UCSD-AML1 (cell line): ENCODE measurements around the gene FAM228B.
"Not testable (repeated sequence)": the region's sequence is repeated elsewhere in the genome, so short reads cannot be mapped to it uniquely, and the experiment has no call there.

Experiments
- DNase-seq: peaks from one replicate; lab custom pipeline; 2025; ENCODE audit not compliant: unreplicated experiment; lab: John Stamatoyannopoulos, UW

Gene FAM228B

DNA sequence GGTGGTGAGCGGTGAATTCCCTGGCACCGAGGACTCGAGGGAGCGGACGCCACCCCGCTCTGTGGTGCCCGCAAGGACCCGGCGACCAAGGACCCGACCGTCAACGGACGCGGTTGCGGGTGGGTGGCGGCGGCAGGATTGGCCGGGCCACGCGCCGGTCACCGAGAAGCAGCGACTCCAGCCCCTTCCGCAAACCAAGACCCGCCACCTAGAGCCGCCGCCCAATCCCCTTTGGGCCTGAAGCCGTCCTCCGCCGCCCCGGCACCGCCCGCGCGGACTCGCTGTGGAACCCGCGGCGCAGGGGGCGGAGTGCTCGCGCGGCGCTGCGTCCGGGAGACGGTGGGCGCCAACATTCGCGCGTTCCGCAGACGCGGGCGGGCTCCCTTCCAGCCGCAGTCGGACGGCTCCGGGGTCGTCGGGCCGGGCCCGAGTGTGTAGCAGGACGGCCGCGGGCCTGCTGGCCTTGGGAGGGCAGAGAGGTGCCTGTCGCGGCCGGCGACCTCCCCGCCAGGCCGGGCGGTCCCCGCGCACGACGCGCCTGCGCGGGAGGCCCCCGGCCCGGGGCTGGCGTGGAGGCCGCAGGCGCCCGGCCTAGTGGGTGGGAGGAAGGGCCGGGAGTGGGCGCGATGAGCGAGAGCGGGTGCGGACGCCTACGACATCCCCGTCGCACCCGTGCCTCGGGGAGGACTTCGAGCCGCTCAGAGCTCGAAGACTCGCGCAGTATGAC is at the start of gene FAM228B, which contains the start of gene PFN4:
FAM228B (plus strand) TSS at position 275 of the 727 bp plus-strand sequence. CDS start 893 bp downstream, outside the sequence.
PFN4 (minus strand) TSS at position 140 of the 727 bp plus-strand sequence. CDS start 799 bp downstream, outside the sequence.
- peak; percentile 87 for DNase-seq

DNA sequence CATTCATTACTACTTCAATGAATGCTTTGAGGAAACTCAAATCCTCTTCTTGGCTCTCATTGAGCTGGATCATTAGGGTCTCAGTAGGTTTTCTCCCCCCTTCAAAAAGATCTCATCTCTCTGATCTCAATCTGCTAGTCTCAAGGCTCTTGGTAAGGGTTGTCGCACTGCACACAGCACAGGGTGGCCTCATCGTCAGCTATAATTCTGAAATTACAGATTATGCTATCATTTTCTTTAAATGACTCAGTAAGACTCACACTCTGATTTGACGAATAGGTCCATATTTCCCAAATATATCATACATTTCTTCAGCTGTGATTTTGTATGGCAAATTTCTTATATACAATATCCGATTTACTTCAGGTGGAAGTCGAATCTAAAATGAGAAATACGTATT is 49.5 kb upstream of the FAM228B start:
- DNase-seq = no peak

DNA sequence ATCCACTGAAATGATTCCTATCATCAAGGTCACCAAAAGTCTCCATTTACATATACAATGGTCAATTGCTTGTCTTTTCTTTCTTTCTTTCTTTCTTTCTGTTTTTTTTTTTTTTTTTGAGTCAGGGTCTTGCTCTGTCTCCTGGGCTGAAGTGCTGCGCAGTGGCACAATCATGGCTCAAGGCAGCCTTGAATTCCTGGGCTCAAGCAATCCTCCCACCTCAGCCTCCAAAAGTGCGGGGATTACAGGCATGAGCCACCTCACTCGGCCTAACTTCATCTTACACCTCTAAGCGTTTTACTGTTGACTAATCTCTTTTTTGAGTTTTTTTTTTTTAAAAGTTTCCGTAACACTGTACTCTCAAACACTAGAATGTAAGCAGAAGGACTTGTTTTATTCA is 48.0 kb upstream of the FAM228B start:
- DNase-seq = no peak

DNA sequence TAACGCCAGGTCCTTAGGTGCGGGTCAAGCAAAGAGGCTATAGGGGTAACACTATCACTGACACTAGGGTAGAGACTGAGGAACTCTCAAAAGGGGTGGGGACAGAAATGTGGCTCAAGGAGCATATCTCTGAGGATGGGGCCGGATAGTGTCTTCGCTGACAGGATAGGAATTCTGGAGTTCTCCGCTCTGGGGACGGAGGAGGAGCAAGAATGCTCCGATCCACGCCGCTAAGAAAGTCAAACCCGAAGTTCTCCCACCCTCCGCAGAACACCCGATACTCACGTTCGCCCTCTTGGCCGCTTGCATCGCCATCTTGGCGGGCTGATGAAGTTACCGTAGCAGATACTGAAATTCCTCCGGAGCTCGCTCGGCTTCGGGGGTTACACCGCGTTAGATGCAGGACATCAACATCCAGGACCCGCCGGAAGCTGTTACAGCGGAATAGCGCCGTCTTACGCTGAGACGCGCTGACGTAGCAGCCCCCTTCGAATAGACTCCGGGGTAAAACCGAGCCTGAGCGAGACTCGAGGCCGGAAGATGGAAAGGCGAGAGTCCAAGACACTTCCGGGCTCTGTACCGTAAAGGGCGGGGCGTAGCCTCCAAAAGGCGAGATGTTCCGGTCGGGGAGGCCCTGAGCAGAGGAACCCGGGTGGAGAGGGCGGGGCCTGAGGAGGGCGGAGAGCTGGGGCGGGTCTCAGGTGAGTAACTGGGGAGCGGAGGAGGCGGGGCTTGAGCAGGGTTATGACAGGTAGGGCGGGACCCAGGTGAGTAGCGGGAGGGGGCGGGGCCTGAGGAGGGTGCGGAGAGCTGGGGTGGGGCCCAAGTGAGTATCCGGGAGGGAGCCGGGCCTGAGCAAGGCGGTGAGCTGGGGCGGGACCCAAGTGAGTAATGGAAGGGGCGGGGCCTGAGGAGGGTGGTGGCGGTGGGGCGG is 47.1 kb upstream of the FAM228B start, which contains the start of gene SF3B6:
SF3B6 (minus strand) TSS at position 412 of the 934 bp plus-strand sequence; CDS start at position 315, 97 bp downstream.
- DNase-seq = peak; percentile 100

DNA sequence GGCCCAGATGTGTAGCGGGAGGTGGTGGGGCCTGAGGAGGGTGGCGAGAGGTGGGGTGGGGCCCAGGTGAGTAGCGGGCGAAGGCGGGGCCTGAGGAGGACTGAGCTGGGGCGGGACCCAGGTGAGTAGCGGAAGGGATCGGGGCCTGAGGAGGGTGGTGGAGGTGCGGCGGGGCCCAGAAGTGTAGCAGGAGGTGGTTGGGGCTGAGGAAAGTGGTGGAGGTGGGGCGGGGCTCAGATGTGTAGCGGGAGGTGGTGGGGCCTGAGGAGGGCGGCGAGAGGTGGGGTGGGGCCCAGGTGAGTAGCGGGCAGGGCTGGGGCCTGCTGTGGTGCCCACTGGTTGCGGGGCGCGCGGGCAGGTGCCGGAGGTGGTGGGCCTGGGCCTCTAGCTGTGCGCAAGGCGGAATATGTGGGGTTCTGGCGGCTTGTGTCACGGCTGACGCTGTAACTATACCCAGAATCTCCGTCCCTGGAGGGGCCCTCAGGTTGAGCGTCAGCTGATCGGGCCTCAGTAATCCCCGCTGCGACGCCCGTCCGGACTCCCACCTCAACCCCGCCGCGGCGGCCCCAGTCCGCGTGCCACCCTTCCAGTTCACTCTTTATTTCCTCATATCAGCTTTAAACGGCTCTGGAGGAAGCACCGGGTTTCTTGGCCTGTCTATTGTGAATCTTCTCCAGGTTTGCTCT is 46.3 kb upstream of the FAM228B start:
- no peak for DNase-seq

DNA sequence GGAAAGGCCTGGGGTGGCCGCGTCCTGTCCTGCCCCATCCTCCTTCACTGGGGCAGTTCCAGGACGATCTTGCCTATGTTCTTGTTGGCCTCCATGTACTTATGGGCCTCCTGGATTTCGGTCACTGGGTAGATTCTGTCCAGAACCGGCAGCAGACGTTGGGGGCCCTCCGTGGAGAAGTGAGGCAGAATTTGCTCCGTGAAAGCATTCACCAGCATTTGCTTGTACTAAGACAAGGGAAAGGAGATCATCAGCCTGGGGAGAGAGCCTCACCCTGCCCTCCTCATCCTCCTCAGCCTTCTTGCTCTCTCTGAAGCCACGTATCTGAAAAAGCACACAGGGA is 45.8 kb upstream of the FAM228B start:
- DNase-seq = no peak

DNA sequence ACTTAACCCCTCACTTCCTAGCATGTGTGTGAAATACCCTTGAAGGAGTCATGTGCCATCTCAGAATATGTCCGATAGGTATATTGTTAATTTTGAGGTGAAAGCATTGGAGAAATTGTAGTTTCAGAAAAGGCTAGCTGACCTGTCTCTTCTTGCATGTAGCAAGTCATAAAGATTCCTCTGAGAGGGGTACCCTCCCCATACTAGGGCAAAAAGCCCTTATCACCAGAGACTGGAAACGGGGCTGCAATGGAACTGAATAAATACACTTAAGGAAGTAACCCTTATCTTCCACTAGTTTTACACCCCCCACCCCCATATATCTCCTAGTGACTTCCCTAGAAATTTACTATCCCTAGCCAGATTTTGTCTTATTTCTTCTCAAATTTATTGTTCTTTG is 45.4 kb upstream of the FAM228B start:
- DNase-seq = no peak

DNA sequence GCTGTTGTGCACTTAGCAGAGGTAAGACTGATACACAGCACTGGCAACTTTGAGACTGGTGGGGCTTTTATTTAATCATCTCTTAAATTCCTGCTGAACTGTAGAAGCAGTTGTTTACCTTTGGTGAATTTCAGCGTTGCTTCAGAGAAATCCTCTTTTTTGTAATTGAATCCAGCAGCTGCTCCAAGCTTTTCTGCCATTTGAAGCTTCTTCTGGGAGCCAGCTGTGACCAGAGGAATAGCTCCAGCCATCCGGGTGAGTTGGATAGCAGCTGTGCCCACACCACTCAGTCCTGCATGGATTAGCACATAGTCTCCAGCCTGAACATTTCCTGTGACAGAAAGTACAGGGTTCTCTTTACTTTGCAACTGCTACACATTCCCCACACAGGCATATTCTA is 42.6 kb upstream of the FAM228B start:
- DNase-seq = no peak

DNA sequence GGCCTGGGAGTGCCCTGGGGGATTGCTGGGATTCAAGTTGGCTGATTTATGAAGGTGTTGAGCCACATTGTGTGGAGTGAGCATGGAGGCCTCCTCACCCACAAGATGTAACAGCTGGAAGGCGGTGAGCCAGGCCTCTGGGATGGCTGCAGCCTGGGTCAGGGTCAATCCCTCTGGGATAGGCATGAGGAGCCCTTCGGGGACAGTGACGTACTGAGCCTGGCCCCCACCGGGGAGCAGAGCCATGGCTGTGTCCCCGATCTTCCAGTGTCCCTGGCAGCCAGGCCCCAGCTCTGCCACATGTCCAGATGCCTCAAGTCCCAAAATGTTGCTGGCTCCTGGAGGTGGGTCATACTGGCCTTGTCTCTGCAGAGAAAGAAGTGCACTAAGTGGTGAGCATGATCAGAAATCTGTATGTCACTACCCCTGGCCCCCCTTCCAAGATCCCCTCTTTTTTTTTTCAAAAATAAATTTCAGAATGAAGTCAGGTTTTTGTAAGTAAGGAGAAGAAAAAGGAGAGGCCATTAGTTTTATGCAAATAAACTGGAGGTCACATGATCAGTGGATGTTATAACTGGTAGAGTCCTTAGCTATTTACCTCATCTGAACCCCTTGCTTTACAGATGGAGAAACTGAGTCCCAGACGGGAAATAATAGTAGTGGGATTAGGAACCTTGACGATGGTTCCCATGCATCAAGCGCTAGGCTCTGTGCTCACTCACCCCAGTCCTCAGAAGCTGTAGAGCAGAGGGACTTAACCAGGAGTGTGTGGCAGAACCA is 40.3 kb upstream of the FAM228B start:
- DNase-seq = no peak

DNA sequence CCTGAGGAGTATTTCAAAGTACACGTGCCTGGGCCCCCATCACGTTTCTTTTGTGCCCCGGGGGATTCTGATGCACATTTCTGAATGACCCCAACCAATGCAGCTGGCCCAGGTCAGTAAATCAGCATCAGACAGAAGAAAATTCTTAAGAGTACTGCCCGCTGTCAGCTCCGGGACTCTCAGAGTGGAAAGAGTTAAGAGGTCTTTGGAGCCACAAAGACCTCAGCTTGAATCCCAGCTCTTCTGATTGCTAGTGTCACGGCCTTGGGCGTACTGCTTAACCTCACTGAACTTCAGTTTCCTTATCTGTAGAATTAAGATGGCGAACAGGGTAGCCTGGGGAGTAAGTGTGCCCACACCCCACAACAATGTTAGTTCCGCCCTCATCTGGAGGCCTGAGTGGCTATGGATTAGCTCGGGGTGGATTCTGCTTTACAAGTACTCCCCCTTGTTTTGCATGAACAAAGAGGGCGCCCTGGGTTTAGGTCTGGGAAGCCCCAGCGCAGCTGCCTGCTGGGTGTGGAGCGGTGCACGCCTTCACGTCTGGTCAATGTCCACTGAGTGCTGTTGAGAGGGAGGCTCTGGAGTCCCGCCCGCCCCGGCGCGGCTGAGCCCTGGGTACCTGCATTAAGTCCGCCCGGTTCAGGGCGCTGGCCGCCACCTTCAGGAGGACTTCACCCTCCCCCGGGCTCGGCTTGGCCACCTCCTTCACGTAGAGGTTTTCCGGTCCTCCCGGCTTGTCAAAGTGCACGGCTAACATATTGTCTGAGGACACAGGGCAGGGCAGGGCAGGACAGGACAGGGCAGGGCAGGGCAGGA is 39.5 kb upstream of the FAM228B start:
- DNase-seq = peak; percentile 89

DNA sequence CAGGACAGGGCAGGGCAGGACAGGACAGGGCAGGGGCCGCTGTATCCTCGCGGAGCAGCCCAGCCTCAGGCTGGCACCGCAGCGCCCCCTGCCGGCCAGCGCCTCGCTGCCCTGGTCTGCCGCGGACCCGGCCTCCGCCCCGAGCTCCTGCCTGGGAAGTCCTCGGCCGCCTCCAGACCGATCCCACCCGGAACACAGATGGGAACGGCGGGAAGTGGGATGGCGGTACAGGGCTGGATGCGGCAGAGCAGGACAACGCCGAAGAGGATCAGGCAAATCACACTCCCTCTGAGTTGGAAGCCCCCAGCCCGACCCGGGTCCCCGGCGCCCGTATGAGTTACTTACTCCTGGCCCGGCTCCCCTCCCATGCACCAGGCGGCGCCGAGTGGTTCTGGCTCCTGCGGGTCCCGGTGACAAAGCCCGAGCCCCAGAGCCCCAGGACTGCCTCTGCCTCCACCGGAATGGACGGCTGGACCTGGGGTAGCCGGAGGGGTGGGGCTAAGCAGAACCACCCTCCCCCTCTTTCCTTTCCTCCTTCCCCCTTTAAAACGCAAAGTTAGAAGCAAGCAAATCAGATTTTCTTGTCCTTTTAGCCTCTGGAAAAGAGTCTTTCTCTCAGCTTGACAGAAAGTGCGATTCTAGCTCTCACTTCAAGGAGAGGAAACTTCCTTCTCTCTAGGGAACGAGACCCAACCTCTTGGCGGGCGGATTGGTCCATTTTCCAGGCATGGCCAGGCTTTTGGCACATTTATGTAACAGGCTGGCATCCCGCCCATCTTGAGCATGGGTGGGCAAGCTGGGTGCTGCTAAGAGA is 38.7 kb upstream of the FAM228B start, which contains the start of gene TP53I3:
TP53I3 (minus strand) TSS at position 449 of the 814 bp plus-strand sequence. CDS start 508 bp downstream, outside the sequence.
- DNase-seq = peak; percentile 93

DNA sequence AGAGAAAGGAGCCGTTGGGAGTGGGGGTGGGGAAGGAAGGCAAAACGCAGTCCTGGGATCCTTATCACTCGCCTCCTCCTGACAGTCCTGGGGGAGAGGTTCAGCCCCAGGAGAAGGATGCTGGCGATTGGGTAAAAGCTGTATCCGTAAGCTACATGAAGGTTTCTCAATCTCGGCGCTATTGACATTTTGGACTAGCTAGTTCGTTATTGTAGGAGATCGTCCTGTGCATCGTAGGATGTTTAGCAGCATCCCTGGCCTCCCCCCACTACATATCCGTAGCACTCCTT is 38.1 kb upstream of the FAM228B start:
- no peak for DNase-seq

DNA sequence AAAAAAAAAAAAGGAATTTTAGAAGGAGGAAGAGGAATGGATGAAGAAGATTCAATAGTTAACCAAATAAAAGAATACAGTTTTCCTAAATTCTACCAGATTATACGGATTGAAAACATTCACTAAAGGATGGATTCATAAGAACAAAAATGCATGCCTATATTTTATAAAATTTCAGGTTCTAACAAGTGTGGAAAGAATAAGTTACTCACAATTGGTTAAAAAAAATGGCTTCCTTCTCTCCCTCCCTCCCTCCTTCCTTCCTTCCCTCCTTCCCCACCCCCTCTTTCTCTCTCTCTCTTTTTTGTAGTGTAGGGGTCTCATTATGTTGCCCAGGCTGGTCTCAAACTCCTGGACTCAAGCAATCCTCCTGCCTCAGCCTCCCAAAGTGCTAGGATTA is 37.0 kb upstream of the FAM228B start:
- DNase-seq = no peak

DNA sequence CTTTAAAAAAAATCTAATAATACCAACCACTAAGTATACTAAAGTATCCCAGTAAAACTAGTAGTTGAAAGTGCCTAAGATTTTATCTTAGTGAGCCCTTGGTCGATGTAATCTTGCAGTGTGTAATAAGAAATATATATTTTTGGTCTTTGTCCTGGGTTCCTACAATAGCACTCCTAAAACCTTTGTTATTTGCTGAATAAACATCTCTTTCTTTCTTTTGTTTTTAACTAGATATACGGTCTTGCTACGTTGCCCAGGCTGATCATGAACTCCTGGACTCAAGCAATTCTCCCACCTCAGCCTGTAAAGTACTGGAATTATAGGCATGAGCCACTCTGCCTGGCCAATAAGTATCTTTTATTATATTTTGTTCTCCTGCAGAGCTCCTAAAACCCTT is 36.2 kb upstream of the FAM228B start:
- no peak for DNase-seq

DNA sequence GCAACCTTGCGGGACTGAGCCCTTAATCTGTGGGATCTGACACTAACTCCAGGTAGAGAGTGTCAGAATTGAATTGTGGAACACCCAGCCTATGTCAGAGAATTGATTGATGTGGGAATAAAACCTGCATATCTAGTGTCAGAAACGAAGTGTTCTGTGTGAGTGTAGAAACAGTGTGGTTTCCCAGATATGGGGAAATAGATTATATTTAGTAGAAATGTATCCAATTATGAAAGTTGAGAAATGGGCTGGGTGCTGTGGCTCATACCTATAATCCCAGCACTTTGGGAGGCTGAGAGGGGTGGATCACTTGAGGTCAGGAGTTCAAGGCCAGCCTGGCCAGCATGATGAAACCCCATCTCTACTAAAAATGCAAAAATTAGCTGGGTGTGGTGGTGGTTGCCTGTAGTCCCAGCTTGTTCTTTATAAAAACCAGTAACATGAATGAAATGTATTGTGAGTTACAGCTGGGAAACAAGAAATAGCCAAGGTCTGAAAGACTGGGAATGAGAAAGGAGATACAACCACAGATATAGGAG is 34.4 kb upstream of the FAM228B start:
- DNase-seq = no peak

DNA sequence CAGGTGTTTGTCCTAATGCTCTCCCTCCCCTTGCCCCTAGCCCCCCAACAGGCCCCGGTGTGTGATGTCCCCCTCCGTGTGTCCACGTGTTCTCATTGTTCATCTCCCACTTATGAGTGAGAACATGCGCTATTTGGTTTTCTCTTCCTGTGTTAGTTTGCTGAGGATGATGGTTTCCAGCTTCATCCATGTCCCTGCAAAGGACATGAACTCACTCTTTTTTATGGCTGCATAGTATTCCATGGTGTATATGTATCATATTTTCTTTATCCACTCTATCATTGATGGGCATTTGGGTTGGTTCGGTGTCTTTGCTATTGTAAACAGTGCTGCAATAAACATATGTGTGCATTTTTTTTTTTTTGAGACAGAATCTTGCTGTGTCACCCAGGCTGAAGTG is 30.0 kb upstream of the FAM228B start:
- not testable (repeated sequence) for DNase-seq

DNA sequence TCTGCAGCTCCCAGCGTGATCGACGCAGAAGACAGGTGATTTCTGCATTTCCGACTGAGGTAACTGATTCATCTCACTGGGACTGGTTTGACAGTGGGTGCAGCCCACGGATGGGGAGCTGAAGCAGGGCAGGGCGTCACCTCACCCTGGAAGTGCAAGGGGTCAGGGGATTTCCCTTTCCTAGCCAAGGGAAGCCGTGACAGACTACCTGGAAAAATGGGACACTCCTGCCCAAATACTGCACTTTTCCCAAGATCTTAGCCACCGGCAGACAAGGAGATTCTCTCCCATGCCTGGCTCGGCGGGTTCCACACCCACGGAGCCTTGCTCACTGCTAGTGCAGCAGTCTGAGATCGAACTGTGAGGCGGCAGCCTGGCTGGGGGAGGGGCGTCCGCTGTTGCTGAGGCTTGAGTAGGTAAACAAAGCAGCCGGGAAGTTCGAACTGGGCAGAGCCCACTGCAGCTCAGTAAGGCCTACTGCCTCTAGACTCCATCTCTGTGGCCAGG is 28.0 kb upstream of the FAM228B start:
- not testable (repeated sequence) for DNase-seq

DNA sequence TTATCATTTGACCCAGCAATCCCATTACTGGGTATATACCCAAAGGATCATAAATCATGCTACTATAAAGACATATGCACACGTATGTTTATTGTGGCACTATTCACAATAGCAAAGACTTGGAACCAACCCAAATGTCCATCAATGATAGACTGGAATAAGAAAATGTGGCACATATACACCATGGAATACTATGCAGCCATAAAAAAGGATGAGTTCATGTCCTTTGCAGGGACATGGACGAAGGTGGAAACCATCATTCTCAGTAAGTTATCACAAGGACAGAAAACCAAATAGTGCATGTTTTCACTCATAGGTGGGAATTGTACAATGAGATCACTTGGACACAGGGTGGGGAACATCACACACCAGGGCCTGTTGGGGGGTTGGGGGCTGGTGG is 22.5 kb upstream of the FAM228B start:
- DNase-seq = not testable (repeated sequence)
